SU-DHL-6 (cell line): ENCODE results near the gene NHP2.
"Not testable (repeated sequence)": the region's sequence is repeated elsewhere in the genome, so short reads cannot be mapped to it uniquely, and the experiment has no call there.

Experiments
- H2AFZ ChIP-seq: fragments of 200-600 bp; sonication (generic); 2 replicates; pipeline ENCODE4 v1.6.1; 2014; ENCODE audit warnings: low read depth, mild to moderate bottlenecking, moderate library complexity, mixed read lengths, antibody characterized with exemption, low read length; ENCODE audit not compliant: severe bottlenecking
- H3F3A ChIP-seq: fragments of 200-600 bp; shearing (Covaris generic); 2 replicates; pipeline ENCODE4 v1.6.0; 2016; ENCODE audit warnings: antibody characterized with exemption, mild to moderate bottlenecking; ENCODE audit not compliant: insufficient read depth
- H3K27ac ChIP-seq: fragments of 200-600 bp; sonication (generic); 2 replicates; pipeline ENCODE4 v1.5.1; 2016; ENCODE audit warnings: low read depth, mild to moderate bottlenecking, low read length, moderate library complexity, mixed read lengths
- H3K27me3 ChIP-seq: fragments of 200-600 bp; sonication (generic), shearing (Covaris generic); 2 replicates; pipeline ENCODE4 v1.6.0; 2014; ENCODE audit warnings: mild to moderate bottlenecking, low read length
- H3K36me3 ChIP-seq: fragments of 200-600 bp; sonication (generic); 2 replicates; pipeline ENCODE4 v1.6.1; 2014; ENCODE audit warnings: mild to moderate bottlenecking, low read length, mixed read lengths
- H3K4me2 ChIP-seq: fragments of 300-600, 200-600 bp; shearing (Covaris generic), sonication (generic); 2 replicates; pipeline ENCODE4 v1.6.0; 2014; ENCODE audit warnings: low read length, low read depth, mild to moderate bottlenecking; ENCODE audit not compliant: poor library complexity, severe bottlenecking
- H3K4me3 ChIP-seq: fragments of 200-600 bp; sonication (generic); 2 replicates; pipeline ENCODE4 v1.5.1; 2014; ENCODE audit warnings: antibody characterized with exemption, low read length, mild to moderate bottlenecking, mixed read lengths; ENCODE audit not compliant: insufficient read depth, poor library complexity, severe bottlenecking
- H3K79me2 ChIP-seq: fragments of 200-600 bp; sonication (generic); 2 replicates; pipeline ENCODE4 v1.6.1; 2014; ENCODE audit warnings: mild to moderate bottlenecking, low read length, moderate library complexity; ENCODE audit not compliant: insufficient read depth
- H3K9ac ChIP-seq: fragments of 200-600 bp; sonication (generic); 2 replicates; pipeline ENCODE4 v1.7.0; 2014; ENCODE audit warnings: mild to moderate bottlenecking, low read length
- H3K9me2 ChIP-seq: fragments of 200-600 bp; sonication (generic); replicated peaks from 2 replicates; pipeline ENCODE4 v1.6.1; 2014; ENCODE audit warnings: low read length; ENCODE audit not compliant: insufficient read depth
- H3K9me3 ChIP-seq: fragments of 200-600 bp; sonication (generic); 2 replicates; pipeline ENCODE4 v1.6.1; 2014; ENCODE audit warnings: low read length, mixed read lengths; ENCODE audit not compliant: insufficient read depth
- H4K20me1 ChIP-seq: fragments of 200-600 bp; sonication (generic); 2 replicates; pipeline ENCODE4 v1.6.1; 2014; ENCODE audit warnings: low read depth, mild to moderate bottlenecking, antibody characterized with exemption, low read length, moderate library complexity, mixed read lengths
- EZH2phosphoT487 ChIP-seq: fragments of 200-600 bp; sonication (generic), shearing (Covaris generic); conservative IDR thresholded peaks from 2 replicates; pipeline ENCODE4 v1.6.1; 2018; ENCODE audit warnings: mild to moderate bottlenecking, antibody characterized with exemption, low read length, moderate library complexity, mixed read lengths
- TF ChIP-seq, protein P1 (sequence below): fragments of 200-600 bp; sonication (generic); IDR thresholded peaks from one replicate; pipeline ENCODE4 v1.5.1; 2017; ENCODE audit warnings: antibody characterized with exemption, mild to moderate bottlenecking, low read length, moderate library complexity; ENCODE audit not compliant: insufficient read depth, poor library complexity, severe bottlenecking

NHP2 gene

GRCh38 chr5:178201221-178201926 is 47.7 kb upstream of the NHP2 start:
- Histone ChIP-seq H3K9me3 (no peaks in the 10 kb centered on the region), H4K20me1 (peaks cover 11% of the 10 kb centered on the region), H3F3A (peaks cover 11% of the 10 kb centered on the region), H3K9ac (no peak overlapping the region), H2AFZ (no peak overlapping the region), H3K27me3 (no peaks in the 10 kb centered on the region), H3K27ac (no peak overlapping the region), H3K9me2 (no peaks in the 10 kb centered on the region), H3K79me2 (peaks cover 26% of the 10 kb centered on the region), H3K4me3 (no peak overlapping the region), H3K36me3 (peaks cover 11% of the 10 kb centered on the region), H3K4me2 (no peak overlapping the region)
- no peak for TF ChIP-seq EZH2phosphoT487

DNA sequence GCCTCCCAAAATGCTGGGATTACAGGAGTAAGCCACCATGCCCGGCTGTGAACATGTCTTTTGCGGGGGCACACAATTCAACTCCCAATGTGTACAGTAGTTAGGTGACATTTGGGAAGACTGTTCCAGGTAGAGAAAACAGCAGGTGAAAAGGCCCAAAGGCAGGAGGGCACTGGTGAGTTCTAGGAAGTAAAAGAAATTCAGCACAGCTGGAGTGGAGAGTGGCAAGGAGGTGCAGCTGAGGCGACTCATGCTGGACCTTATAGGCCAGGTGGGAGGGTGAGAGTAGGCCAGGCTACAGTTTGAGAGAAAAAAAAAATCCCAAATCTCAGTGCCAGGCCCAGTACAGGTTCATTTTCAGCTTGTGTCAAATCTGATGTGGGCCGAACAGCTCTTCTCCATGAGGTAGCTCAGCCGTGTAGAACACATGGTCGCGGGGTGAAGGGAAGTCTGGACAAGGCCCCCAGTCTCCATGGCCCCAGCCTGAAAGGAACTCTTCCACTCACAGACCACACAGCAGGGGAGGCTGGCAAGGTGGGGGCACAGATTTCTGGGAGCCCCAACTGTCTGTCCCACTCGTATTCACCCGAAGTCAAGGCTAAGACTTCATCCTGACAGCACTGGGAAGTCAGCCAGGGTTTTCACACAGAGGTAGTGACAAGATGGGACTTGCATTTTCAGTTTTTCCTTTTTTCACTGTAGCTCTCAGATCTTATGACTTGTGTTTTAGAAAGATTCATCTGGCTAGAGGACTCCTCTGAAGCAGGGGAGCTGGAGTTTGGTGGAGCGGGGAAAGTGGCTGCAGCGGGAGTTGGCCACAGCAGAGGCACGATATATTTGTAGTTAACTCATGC is 46.1 kb upstream of the NHP2 start:
- no peaks in the 10 kb centered on the region for H3K27me3 ChIP-seq
- H3F3A ChIP-seq, result no peaks in the 10 kb centered on the region
- no peaks in the 10 kb centered on the region for H4K20me1 ChIP-seq
- no peak overlapping the region for H3K4me2 ChIP-seq
- no peak overlapping the region for H3K4me3 ChIP-seq
- no peaks in the 10 kb centered on the region for H3K9me2 ChIP-seq
- no peak overlapping the region for H3K27ac ChIP-seq
- no peaks in the 10 kb centered on the region for H3K9me3 ChIP-seq
- no peaks in the 10 kb centered on the region for H3K36me3 ChIP-seq
- TF ChIP-seq, protein P1, sequence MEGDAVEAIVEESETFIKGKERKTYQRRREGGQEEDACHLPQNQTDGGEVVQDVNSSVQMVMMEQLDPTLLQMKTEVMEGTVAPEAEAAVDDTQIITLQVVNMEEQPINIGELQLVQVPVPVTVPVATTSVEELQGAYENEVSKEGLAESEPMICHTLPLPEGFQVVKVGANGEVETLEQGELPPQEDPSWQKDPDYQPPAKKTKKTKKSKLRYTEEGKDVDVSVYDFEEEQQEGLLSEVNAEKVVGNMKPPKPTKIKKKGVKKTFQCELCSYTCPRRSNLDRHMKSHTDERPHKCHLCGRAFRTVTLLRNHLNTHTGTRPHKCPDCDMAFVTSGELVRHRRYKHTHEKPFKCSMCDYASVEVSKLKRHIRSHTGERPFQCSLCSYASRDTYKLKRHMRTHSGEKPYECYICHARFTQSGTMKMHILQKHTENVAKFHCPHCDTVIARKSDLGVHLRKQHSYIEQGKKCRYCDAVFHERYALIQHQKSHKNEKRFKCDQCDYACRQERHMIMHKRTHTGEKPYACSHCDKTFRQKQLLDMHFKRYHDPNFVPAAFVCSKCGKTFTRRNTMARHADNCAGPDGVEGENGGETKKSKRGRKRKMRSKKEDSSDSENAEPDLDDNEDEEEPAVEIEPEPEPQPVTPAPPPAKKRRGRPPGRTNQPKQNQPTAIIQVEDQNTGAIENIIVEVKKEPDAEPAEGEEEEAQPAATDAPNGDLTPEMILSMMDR, result no peak
- TF ChIP-seq EZH2phosphoT487, result no peak
- H3K79me2 ChIP-seq, result peaks cover 10% of the 10 kb centered on the region
- H2AFZ ChIP-seq, result no peak overlapping the region
- no peak overlapping the region for H3K9ac ChIP-seq

- Histone ChIP-seq H3K4me2 (no peak overlapping the region), H4K20me1 (no peaks in the 10 kb centered on the region), H3K27ac (no peak overlapping the region), H3K9ac (no peak overlapping the region), H3K9me2 (no peaks in the 10 kb centered on the region), H2AFZ (no peak overlapping the region), H3K27me3 (no peaks in the 10 kb centered on the region), H3K4me3 (no peak overlapping the region), H3K36me3 (no peaks in the 10 kb centered on the region), H3K79me2 (peaks cover 2% of the 10 kb centered on the region), H3K9me3 (no peaks in the 10 kb centered on the region), H3F3A (no peaks in the 10 kb centered on the region)
- TF ChIP-seq, protein P1, result no peak
- TF ChIP-seq EZH2phosphoT487, result no peak
Measured at GRCh38 chr5:178198706-178199105, 45.0 kb upstream of the NHP2 start.

DNA sequence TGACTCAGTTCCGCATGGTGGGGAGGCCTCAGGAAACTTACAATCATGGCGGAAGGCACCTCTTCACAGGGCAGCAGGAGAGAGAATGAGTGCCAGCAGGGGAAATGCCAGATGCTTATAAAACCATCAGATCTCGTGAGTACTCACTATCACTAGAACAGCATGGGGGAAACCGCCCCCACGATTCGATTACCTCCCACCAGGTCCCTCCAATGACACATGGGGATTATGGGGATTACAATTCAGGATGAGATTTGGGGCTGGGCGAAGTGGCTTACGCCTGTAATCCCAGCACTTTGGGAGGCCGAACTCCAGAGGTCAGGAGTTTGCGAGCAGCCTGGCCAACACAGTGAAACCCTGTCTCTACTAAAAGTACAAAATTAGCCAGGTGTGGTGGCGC is 44.5 kb upstream of the NHP2 start:
- not testable (repeated sequence) for H3K79me2 ChIP-seq, H3F3A ChIP-seq, H3K9me2 ChIP-seq, H4K20me1 ChIP-seq, H3K9me3 ChIP-seq, H3K4me2 ChIP-seq, H3K4me3 ChIP-seq, H3K9ac ChIP-seq, H3K36me3 ChIP-seq, H3K27ac ChIP-seq, H3K27me3 ChIP-seq, H2AFZ ChIP-seq
